WERI-Rb-1 (cell line): Measurements from ENCODE around the gene CCDC154.

Source experiments
- DNase-seq: peaks from one replicate; pipeline ENCODE4 v3.0.0-alpha.2; 2020
- H3K27ac ChIP-seq: fragments of 250-450 bp; sonication (Bioruptor Pico); 2 replicates; pipeline ENCODE4 v1.5.1; 2020; ENCODE audit warnings: mild to moderate bottlenecking, moderate library complexity
- H3K27me3 ChIP-seq: fragments of 250-450 bp; sonication (Bioruptor Pico); 2 replicates; pipeline ENCODE4 v1.5.1; 2021; ENCODE audit warnings: mild to moderate bottlenecking, low read depth, moderate library complexity; ENCODE audit not compliant: insufficient read depth, severe bottlenecking
- H3K36me3 ChIP-seq: fragments of 250-450 bp; sonication (Bioruptor Pico); 2 replicates; pipeline ENCODE4 v1.5.1; 2020; ENCODE audit warnings: mild to moderate bottlenecking, moderate library complexity
- H3K4me3 ChIP-seq: 2 replicates; pipeline ENCODE4 v1.5.1; 2011; ENCODE audit warnings: low read depth, mild to moderate bottlenecking, control low read depth, low read length
- H3K9me3 ChIP-seq: fragments of 250-450 bp; sonication (Bioruptor Pico); 2 replicates; pipeline ENCODE4 v1.5.1; 2021; ENCODE audit warnings: mild to moderate bottlenecking, moderate library complexity; ENCODE audit not compliant: severe bottlenecking
- TF ChIP-seq, protein P1 (sequence below): IDR thresholded peaks from 2 replicates; pipeline ENCODE4 v1.5.1; 2011; ENCODE audit warnings: low read depth, mild to moderate bottlenecking, control low read depth, inconsistent platforms, low read length

Gene CCDC154

DNA sequence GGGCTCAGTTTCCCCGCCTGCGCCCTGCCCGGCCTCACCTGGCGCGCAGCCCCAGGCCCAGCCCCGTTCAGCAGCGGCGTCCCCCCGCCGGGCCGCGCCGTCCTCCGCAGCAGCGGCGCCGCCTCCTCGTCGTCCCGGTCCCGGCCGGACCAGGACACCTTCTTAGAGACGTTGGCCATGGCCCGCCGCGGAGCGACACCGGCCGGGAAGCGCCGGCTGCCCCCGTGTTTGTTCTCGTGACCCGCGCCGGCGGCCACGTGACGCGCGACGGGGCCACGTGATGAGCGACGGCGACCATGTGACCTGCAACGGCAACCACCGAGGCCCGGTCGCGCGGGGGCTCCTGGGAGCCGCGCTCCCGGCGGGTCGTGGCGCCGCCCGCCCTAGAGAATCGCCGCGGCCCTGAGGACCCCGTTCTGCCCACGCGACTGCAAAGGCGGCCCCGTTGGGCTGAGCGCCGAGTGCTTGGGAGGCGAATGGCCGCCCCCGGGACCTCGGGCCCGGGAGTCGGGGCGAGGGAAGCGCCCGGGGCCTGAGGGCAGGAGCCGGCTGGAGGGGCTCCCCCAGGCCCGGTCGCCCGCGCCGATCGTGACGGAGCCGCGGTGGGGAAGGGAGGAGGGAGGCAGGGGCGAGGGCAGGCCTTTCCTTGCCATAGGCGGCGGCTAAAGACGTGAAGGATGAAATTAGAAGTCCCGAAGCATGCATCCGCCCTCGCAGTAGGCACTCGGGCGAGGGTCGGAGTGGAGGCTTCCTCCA is 30.6 kb upstream of the CCDC154 start, which contains the start of gene CLCN7:
CLCN7 (minus strand) TSS at position 233 of the 756 bp plus-strand sequence; CDS start at position 179, 54 bp downstream.
- no peaks in the 10 kb centered on the region for H3K9me3 ChIP-seq
- H3K36me3 ChIP-seq, result peaks cover 3% of the 10 kb centered on the region
- peak; percentile 89 for DNase-seq
- peak within 1 kb of the TSS; percentile 88 for H3K4me3 ChIP-seq
- TF ChIP-seq, protein P1, sequence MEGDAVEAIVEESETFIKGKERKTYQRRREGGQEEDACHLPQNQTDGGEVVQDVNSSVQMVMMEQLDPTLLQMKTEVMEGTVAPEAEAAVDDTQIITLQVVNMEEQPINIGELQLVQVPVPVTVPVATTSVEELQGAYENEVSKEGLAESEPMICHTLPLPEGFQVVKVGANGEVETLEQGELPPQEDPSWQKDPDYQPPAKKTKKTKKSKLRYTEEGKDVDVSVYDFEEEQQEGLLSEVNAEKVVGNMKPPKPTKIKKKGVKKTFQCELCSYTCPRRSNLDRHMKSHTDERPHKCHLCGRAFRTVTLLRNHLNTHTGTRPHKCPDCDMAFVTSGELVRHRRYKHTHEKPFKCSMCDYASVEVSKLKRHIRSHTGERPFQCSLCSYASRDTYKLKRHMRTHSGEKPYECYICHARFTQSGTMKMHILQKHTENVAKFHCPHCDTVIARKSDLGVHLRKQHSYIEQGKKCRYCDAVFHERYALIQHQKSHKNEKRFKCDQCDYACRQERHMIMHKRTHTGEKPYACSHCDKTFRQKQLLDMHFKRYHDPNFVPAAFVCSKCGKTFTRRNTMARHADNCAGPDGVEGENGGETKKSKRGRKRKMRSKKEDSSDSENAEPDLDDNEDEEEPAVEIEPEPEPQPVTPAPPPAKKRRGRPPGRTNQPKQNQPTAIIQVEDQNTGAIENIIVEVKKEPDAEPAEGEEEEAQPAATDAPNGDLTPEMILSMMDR, result no peak
- peak within 1 kb of the TSS; percentile 99 for H3K27ac ChIP-seq
- no peaks in the 10 kb centered on the region for H3K27me3 ChIP-seq

DNA sequence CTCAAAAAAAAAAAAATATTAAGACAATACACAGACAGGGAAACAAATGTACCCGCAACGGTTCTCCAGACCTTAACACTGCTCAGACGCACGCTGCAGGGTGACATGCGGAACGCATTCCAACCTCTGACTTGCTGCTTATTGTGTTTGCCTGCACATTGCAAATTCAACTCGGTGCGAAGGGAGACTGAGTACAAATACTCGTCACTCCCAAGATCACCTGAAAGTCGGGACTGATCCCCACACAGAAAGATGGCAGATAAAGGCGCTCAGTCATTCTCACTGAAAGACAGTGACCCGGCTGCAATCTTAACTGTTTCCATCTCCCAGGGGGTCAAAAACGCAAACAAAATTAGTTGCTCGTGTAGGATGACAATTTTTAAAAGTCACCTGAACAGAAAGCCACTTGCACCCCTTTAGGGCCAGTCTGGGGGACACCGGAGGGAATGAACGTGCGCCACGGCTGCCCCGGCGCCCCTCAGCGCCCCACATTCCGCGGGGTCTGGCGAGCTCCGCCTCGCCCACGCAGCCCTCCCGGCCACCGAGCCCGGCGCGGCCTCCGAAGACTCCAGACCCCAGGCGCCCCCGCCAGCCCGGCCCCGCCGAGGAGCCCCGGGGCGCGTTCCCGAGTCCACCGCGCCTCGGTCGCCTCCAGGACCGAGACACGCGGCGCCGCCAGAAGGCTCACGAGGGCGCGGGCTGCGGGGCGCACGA is 29.9 kb upstream of the CCDC154 start:
- peak overlapping the region; percentile 88 for H3K4me3 ChIP-seq
- TF ChIP-seq, protein P1, result no peak
- H3K36me3 ChIP-seq, result peaks cover 3% of the 10 kb centered on the region
- DNase-seq, result no peak
- no peaks in the 10 kb centered on the region for H3K27me3 ChIP-seq
- H3K9me3 ChIP-seq, result no peaks in the 10 kb centered on the region
- peak overlapping the region; percentile 99 for H3K27ac ChIP-seq

DNA sequence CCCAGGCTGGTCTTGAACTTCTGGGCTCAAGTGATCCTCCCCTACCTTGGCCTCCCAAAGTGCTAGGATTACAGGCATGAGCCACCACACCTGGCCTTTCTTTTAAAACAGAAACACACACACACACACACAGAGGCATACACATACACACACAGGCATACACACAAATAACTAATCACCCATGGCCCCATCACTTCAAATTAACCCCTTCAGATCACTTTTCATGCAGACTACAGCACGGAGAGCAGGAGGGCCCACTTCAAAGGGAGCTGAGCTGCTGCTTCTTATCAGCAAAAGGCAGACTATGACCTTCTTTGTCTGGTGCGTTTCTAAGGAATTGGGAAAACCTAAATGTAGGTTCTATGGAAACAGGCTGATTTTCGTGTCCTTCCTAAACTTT is 28.6 kb upstream of the CCDC154 start:
- no peak overlapping the region for H3K27ac ChIP-seq
- no peak overlapping the region for H3K4me3 ChIP-seq
- H3K36me3 ChIP-seq, result peaks cover 3% of the 10 kb centered on the region
- no peaks in the 10 kb centered on the region for H3K9me3 ChIP-seq
- TF ChIP-seq, protein P1, result no peak
- H3K27me3 ChIP-seq, result no peaks in the 10 kb centered on the region
- DNase-seq, result no peak

DNA sequence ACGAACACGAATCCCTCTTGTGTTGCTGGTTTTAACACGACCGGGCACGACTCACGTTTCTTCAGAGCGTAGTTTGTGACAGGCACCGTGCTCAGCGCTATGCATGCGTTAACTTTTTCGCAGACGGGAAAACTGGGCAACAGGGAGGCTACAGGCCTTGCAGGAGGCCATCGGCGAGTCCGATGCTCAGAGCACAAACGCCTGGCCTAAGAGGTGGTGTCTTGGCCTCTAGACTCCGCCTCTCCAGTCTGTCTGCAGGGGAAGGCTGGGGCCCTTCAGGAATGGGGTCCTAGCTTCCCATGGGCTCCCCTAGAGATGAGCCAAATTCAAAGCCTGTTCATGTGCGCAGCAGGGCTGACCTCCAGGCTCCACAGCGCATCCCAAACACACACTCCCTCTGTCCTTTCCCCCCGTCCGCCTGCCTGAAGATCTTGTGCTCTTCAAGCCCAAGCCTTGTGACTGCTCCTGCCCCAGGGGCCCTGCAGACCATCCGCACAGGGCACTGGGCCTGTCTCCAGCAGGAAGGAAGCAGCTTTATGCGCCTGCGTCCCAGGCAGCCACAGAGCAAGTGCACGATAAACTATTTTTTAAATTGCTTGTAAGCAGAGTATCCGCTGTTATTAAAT is 27.3 kb upstream of the CCDC154 start:
- DNase-seq, result no peak
- H3K4me3 ChIP-seq, result no peak overlapping the region
- H3K9me3 ChIP-seq, result no peaks in the 10 kb centered on the region
- H3K27ac ChIP-seq, result no peak overlapping the region
- TF ChIP-seq, protein P1, result no peak
- H3K27me3 ChIP-seq, result no peaks in the 10 kb centered on the region
- peaks cover 3% of the 10 kb centered on the region for H3K36me3 ChIP-seq

DNA sequence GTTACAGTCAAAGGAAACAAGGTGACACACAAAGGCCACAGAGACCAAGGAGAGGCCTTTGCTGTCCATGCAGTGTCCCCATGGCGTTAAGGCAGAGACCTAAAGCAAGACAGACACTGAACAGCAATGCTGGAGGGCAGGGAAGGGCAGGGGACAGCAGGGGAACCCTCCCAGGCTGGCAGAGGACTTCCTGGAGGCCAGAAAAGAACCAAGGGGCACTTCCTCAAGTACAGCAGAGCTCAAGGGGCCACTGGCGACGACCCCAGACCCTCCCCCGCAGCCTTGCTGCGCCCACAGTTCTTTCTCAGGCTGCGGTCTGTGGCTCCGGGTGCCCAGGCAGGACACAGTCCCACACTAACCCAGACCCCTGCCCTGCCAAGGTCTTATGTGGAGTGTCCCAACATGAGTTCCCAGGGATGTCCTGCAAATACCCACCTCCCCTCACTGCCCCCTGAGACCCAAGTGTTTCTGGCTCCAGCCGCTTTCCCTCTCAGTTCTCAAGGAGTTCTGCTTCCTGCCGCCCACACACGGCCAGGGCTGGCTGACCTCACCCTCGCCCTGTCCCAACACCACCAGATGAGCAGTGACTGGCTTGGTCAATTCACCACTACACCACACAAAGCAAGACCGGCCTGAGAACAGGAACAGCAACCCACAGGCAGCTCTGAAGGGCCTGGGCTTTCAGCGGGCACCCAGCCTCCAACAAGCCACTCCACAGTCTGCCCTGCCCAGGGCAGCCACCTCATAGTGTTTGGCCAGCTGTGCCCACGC is 26.3 kb upstream of the CCDC154 start:
- Histone ChIP-seq H3K36me3 (peaks cover 3% of the 10 kb centered on the region), H3K9me3 (no peaks in the 10 kb centered on the region), H3K27me3 (no peaks in the 10 kb centered on the region), H3K4me3 (no peak overlapping the region), H3K27ac (no peak overlapping the region)
- DNase-seq, result no peak
- TF ChIP-seq, protein P1, result no peak
